ENCODE results near the gene EAPP. TPM values are rescaled to one million over a fixed set of nuclear protein-coding genes. Genes with fewer than 3 reads are reported as not detected.

Gene EAPP
- total and polyA plus RNA-seq, 2 experiments from 2014 or later, result 25.0 to 53.6 TPM

GRCh38 chr14:34536951-34537676 is 2.4 kb downstream of the EAPP start:
- no peak for ATAC-seq
- Histone ChIP-seq H3K4me1 (ENCODE audit: insufficient read depth) (peaks cover 6% of the 10 kb centered on the region), H3F3A (replicated peaks; ENCODE audit: low read depth) (no peaks in the 10 kb centered on the region), H3K4me2 (no peak overlapping the region), H3K9me2 (ENCODE audit: insufficient read depth) (no peaks in the 10 kb centered on the region), H2AFZ (no peak overlapping the region), H3K27me3 (ENCODE audit: insufficient read depth) (no peaks in the 10 kb centered on the region), H4K20me1 (replicated peaks; ENCODE audit: insufficient read depth) (no peaks in the 10 kb centered on the region), H3K27ac (ENCODE audit: low read depth) (peak overlapping the region; percentile 96; the same call in 1 of the 2 replicates), H3K36me3 (ENCODE audit: insufficient read depth) (peaks cover 9% of the 10 kb centered on the region; the same call in 1 of the 2 replicates), H3K79me2 (replicated peaks; ENCODE audit: insufficient read depth) (peaks cover 25% of the 10 kb centered on the region), H3K4me3 (no peak overlapping the region)
- DNase-seq (ENCODE audit: low spot score), result no peak
- no peak overlapping the region for H3K4me3 Mint-ChIP-seq
- H3K27ac Mint-ChIP-seq, result no peak overlapping the region
- H3K4me1 Mint-ChIP-seq, result peaks cover 2% of the 10 kb centered on the region; the same call in 2 of the 3 replicates
- H3K36me3 Mint-ChIP-seq (ENCODE audit: low read depth), result peaks cover 23% of the 10 kb centered on the region
- peaks cover 6% of the 10 kb centered on the region for H3K27me3 Mint-ChIP-seq (ENCODE audit: insufficient read depth, low read depth, poor library complexity)
- H3K9me3 Mint-ChIP-seq, result no peaks in the 10 kb centered on the region
- no peak for TF ChIP-seq ETS1 (IDR thresholded peaks at IDR 0.05)
- no peak for TF ChIP-seq STAT1 (IDR thresholded peaks at IDR 0.05; ENCODE audit: unreplicated experiment)
- TF ChIP-seq NANOG (IDR thresholded peaks at IDR 0.05; ENCODE audit: borderline replicate concordance), result no peak
- TF ChIP-seq EZH2phosphoT487 (IDR thresholded peaks at IDR 0.05; ENCODE audit: unreplicated experiment), result no peak
- no peak for TF ChIP-seq ZNF114 (CRISPR knock-in tag; IDR thresholded peaks at IDR 0.05)
- TF ChIP-seq JUNB (IDR thresholded peaks at IDR 0.05; ENCODE audit: unreplicated experiment), result no peak
- TF ChIP-seq REST (IDR thresholded peaks at IDR 0.05; ENCODE audit: unreplicated experiment), result no peak
- TF ChIP-seq, protein P1, sequence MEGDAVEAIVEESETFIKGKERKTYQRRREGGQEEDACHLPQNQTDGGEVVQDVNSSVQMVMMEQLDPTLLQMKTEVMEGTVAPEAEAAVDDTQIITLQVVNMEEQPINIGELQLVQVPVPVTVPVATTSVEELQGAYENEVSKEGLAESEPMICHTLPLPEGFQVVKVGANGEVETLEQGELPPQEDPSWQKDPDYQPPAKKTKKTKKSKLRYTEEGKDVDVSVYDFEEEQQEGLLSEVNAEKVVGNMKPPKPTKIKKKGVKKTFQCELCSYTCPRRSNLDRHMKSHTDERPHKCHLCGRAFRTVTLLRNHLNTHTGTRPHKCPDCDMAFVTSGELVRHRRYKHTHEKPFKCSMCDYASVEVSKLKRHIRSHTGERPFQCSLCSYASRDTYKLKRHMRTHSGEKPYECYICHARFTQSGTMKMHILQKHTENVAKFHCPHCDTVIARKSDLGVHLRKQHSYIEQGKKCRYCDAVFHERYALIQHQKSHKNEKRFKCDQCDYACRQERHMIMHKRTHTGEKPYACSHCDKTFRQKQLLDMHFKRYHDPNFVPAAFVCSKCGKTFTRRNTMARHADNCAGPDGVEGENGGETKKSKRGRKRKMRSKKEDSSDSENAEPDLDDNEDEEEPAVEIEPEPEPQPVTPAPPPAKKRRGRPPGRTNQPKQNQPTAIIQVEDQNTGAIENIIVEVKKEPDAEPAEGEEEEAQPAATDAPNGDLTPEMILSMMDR (conservative IDR thresholded peaks at IDR 0.05; ENCODE audit: low read depth in 2 of 2), result no peak
- TF ChIP-seq ZNF331 (CRISPR knock-in tag; IDR thresholded peaks at IDR 0.05; ENCODE audit: low read depth), result no peak
- TF ChIP-seq, protein P2, sequence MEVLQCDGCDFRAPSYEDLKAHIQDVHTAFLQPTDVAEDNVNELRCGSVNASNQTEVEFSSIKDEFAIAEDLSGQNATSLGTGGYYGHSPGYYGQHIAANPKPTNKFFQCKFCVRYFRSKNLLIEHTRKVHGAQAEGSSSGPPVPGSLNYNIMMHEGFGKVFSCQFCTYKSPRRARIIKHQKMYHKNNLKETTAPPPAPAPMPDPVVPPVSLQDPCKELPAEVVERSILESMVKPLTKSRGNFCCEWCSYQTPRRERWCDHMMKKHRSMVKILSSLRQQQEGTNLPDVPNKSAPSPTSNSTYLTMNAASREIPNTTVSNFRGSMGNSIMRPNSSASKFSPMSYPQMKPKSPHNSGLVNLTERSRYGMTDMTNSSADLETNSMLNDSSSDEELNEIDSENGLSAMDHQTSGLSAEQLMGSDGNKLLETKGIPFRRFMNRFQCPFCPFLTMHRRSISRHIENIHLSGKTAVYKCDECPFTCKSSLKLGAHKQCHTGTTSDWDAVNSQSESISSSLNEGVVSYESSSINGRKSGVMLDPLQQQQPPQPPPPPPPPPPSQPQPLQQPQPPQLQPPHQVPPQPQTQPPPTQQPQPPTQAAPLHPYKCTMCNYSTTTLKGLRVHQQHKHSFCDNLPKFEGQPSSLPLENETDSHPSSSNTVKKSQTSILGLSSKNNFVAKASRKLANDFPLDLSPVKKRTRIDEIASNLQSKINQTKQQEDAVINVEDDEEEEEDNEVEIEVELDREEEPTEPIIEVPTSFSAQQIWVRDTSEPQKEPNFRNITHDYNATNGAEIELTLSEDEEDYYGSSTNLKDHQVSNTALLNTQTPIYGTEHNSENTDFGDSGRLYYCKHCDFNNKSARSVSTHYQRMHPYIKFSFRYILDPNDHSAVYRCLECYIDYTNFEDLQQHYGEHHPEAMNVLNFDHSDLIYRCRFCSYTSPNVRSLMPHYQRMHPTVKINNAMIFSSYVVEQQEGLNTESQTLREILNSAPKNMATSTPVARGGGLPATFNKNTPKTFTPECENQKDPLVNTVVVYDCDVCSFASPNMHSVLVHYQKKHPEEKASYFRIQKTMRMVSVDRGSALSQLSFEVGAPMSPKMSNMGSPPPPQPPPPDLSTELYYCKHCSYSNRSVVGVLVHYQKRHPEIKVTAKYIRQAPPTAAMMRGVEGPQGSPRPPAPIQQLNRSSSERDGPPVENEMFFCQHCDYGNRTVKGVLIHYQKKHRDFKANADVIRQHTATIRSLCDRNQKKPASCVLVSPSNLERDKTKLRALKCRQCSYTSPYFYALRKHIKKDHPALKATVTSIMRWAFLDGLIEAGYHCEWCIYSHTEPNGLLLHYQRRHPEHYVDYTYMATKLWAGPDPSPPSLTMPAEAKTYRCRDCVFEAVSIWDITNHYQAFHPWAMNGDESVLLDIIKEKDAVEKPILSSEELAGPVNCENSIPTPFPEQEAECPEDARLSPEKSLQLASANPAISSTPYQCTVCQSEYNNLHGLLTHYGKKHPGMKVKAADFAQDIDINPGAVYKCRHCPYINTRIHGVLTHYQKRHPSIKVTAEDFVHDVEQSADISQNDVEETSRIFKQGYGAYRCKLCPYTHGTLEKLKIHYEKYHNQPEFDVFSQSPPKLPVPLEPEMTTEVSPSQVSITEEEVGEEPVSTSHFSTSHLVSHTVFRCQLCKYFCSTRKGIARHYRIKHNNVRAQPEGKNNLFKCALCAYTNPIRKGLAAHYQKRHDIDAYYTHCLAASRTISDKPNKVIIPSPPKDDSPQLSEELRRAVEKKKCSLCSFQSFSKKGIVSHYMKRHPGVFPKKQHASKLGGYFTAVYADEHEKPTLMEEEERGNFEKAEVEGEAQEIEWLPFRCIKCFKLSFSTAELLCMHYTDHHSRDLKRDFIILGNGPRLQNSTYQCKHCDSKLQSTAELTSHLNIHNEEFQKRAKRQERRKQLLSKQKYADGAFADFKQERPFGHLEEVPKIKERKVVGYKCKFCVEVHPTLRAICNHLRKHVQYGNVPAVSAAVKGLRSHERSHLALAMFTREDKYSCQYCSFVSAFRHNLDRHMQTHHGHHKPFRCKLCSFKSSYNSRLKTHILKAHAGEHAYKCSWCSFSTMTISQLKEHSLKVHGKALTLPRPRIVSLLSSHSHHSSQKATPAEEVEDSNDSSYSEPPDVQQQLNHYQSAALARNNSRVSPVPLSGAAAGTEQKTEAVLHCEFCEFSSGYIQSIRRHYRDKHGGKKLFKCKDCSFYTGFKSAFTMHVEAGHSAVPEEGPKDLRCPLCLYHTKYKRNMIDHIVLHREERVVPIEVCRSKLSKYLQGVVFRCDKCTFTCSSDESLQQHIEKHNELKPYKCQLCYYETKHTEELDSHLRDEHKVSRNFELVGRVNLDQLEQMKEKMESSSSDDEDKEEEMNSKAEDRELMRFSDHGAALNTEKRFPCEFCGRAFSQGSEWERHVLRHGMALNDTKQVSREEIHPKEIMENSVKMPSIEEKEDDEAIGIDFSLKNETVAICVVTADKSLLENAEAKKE (CRISPR knock-in tag; IDR thresholded peaks at IDR 0.05), result no peak
- TF ChIP-seq EZH2 (IDR thresholded peaks at IDR 0.05; ENCODE audit: low read depth, unreplicated experiment), result no peak
- no peak for TF ChIP-seq POLR2AphosphoS5 (IDR thresholded peaks at IDR 0.05; ENCODE audit: low read depth)
- TF ChIP-seq CREB1 (CRISPR knock-in tag; IDR thresholded peaks at IDR 0.05; ENCODE audit: low read depth), result no peak
